ENCODE data around the gene SPDYE18.
"Not testable (repeated sequence)": the region's sequence is repeated elsewhere in the genome, so short reads cannot be mapped to it uniquely, and the experiment has no call there.

DNA sequence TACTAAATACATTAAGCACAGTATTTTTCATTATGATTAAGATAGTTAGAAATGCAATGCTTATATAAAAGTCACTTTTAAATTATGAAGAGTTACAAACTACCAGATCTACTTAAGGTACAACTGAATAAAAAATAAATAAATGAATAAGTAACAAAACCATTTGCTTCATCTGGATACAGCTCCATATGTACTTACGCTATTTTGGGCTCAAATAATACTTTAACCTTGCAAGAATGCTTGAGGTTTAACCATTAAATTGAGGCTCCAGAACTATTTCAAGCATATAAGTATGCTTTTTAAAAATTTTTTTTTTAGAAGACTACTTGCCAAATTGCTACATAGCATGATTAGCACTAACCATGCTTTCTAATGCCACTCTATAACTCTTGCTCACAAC lies 46.0 kb upstream of the SPDYE18 start:
- TF ChIP-seq EP300, POLR2AphosphoS5, POLR2A (IDR thresholded peaks at IDR 0.05): not testable (repeated sequence)
- TF ChIP-seq, protein P1, sequence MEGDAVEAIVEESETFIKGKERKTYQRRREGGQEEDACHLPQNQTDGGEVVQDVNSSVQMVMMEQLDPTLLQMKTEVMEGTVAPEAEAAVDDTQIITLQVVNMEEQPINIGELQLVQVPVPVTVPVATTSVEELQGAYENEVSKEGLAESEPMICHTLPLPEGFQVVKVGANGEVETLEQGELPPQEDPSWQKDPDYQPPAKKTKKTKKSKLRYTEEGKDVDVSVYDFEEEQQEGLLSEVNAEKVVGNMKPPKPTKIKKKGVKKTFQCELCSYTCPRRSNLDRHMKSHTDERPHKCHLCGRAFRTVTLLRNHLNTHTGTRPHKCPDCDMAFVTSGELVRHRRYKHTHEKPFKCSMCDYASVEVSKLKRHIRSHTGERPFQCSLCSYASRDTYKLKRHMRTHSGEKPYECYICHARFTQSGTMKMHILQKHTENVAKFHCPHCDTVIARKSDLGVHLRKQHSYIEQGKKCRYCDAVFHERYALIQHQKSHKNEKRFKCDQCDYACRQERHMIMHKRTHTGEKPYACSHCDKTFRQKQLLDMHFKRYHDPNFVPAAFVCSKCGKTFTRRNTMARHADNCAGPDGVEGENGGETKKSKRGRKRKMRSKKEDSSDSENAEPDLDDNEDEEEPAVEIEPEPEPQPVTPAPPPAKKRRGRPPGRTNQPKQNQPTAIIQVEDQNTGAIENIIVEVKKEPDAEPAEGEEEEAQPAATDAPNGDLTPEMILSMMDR (IDR thresholded peaks at IDR 0.05) = not testable (repeated sequence)

All from upper lobe of left lung (tissue), 4 donors.